Measurements from ENCODE around the gene SP140L.

DNA sequence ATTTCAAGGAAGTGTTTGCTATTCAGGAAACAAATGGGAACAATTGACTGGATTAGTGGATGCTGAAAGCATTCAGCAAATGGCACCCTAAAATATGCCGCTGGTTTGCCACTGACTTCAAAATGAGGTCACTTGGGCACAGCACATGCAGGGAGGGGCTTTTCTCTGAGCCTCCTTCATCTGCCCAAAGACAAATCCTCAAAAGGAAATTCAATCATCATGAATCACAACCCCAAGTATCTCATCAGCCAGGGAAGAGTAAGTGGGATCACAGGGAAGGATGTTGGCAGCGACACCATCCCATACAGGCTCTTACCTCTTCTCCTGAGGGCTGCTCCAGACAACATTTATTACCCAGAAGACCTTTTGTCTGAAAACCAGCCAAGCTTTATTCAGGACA, 14.4 kb upstream of the SP140L start:
- no peak for TF ChIP-seq POLR2AphosphoS5 (IDR thresholded peaks at IDR 0.05; ENCODE audit: low read depth, low read length)
- TF ChIP-seq, protein P1, sequence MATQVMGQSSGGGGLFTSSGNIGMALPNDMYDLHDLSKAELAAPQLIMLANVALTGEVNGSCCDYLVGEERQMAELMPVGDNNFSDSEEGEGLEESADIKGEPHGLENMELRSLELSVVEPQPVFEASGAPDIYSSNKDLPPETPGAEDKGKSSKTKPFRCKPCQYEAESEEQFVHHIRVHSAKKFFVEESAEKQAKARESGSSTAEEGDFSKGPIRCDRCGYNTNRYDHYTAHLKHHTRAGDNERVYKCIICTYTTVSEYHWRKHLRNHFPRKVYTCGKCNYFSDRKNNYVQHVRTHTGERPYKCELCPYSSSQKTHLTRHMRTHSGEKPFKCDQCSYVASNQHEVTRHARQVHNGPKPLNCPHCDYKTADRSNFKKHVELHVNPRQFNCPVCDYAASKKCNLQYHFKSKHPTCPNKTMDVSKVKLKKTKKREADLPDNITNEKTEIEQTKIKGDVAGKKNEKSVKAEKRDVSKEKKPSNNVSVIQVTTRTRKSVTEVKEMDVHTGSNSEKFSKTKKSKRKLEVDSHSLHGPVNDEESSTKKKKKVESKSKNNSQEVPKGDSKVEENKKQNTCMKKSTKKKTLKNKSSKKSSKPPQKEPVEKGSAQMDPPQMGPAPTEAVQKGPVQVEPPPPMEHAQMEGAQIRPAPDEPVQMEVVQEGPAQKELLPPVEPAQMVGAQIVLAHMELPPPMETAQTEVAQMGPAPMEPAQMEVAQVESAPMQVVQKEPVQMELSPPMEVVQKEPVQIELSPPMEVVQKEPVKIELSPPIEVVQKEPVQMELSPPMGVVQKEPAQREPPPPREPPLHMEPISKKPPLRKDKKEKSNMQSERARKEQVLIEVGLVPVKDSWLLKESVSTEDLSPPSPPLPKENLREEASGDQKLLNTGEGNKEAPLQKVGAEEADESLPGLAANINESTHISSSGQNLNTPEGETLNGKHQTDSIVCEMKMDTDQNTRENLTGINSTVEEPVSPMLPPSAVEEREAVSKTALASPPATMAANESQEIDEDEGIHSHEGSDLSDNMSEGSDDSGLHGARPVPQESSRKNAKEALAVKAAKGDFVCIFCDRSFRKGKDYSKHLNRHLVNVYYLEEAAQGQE (IDR thresholded peaks at IDR 0.05; ENCODE audit: insufficient read depth in 1 of 2, low read depth in 2 of 2, low read length in 2 of 2) = no peak
- TF ChIP-seq SIN3A (IDR thresholded peaks at IDR 0.05; ENCODE audit: borderline replicate concordance, insufficient read depth, low read length) = no peak
- no peak for TF ChIP-seq FOXP2 (optimal IDR thresholded peaks at IDR 0.05; ENCODE audit: borderline replicate concordance, extremely low read depth, extremely low read length, insufficient read depth)

Measured in PFSK-1 (cell line).